ENCODE data around the gene SLMAP.
A peak's percentile ranks its signal among the peaks of the same experiment; 100 is the strongest.

The SLMAP gene

DNA sequence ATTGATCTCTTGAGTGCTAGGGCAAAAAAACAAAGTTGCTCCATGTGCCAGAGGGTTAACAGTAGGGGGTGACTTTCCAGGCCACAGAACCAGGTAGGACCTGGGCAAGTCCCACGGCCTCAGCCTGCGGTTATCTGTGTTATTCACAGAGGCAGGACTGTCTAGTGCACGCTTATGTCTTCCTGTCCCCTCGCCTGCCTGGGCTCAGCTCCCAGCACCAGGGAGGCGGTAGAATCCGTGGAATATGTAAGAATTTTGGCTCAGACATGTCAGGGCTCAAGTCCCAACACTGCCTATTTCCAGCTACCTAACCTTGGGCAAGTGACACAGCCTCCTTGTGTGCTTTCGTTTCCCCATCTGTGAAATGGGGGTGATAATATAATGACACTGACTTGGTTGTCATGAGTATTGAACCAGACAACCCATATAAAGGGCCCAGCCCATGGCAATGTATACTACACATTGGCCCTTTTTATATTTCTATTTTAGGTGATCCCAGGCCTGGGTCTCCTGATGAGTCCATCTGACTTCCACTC is 207.8 kb downstream of the SLMAP start:
- no peak for DNase-seq (ENCODE audit: low spot score)

DNA sequence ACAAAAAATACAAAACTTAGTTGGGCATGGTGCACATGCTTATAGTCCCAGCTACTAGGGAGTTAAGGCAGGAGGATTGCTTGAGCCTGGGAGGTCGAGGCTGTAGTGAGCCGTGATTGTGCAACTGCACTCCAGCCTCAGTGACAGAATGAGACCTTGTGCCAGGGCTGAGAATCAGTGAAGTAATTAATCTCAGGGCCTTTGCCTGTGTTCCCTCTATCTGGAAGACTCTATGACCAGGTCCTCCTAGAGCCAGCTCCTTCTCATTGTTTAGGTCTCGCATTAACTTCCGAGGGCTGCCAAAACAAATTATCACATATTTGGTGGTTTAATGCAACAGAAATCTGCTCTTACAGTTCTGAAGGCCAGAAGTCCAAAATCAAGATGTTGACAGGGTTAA is 210.7 kb downstream of the SLMAP start:
- DNase-seq (ENCODE audit: low spot score), result no peak

DNA sequence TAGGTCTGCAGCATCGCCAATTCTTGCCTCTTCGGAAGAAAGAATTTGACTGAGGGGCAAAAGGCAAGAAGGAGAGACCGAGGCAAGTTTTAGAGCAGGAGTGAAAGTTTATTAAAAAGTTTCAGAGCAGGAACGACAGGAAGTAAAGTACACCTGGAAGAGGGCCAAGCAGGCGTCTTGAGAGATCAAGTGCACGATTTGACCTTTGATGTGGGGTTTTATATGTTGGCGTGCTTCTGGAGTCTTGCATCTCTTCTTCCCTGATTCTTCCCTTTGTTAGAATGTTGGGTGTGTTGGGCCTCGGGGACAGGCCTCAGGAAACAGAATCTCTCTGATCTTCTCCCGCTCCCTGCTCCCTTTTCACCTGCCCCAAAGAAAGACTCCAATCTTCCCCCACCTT is 211.5 kb downstream of the SLMAP start:
- DNase-seq (ENCODE audit: low spot score), result no peak

DNA sequence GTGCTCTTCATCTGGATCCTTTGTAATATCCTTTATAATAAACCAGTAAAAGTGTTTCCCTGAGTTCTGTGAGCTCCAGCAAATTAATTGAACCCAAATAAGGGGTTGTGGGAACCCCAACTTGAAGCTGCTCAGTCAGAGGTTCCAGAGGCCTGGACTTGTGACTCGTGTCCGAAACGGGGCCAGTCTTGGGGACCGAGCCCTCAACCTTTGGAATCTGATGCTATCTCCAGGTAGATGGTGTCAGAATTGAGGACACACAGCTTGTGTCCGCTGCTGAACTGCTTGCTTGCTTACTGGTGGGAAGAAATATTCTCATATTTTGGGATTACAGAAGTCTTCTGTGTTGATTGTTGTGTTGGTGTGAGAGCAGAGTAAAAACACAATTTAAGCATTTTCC is 212.4 kb downstream of the SLMAP start:
- no peak for DNase-seq (ENCODE audit: low spot score)

DNA sequence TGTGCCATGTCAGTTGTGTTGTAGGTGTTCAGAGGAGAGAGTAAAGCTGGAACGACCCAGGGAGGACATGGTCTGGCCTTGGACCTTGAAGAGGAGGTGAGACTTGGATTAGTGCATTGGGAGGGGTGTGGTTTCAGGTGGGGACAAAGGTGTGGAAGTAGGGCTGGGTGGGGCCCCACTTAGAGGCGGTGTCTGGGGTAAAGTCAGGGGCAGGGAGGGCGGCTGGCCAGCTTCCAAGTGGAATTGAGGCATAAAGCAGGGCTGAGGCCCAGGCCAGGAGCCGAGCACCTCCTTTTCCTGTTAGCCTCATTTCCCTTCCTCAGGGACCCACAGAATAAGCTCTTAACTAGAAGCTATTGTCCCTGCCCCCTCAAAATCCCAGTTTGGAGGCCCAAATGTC is 215.9 kb downstream of the SLMAP start:
- DNase-seq (ENCODE audit: low spot score), result no peak

DNA sequence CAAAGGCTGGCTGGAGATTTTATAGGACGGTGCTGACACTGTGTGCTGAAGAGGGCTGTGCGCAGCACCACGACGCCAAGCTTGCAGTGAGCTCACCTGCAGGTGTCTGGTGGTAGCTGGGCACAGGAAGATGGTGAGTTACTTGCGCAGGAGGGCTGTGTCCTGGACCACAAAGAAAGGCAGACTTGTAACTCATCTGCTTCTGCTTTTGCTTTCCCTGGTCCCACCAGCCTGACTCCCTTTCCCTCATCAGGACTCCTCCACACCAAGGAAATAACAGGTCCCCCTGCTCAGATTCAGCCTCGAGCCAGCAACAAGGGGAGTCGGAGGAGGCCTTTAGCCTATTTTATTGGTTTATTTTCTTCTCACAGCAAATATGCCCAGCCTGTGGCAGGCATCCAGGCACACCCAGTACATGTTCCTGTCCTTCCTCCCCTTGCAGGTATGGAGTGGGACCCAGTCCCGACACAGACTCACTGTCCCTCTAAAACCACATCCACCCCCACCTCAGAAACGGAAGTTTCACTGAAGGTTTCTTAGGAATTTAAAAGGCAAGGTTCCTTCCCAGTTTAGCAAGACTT is 216.5 kb downstream of the SLMAP start:
- DNase-seq (ENCODE audit: low spot score), result no peak

DNA sequence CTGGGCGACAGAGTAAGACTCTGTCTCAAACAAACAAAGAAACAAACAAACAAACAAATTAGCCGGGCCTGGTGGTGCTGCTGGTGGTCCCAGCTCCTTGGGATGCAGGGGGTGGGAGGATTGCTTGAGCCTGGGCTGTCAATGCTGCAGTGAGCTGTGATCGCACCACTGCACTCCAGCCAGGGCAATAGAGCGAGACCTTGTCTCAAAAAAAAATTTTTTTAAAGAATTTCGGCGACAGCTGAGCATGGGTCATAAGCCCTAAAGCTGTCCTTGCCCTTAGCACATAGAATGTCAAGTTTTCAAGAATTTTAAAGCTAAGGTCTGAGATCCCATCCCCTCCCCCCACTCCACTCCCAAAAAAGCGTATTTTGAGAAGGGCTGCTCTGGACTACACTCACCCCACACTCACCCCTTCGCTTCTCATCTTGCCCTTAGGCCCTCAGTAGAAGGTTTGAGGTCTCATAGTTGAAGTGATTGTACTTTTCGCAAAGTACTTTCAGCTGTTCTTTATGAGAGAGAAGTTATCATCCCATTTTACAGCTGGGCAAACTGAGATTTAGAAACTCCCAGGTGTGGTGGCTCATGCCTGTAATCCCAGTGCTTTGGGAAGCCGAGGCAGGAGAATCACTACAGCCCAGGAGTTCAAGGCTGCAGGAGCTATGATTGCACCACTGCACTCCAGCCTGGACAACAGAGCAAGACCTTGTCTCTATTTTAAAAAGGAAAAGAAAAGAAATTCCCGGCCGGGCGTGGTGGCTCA is 217.8 kb downstream of the SLMAP start:
- DNase-seq (ENCODE audit: low spot score), result no peak

DNA sequence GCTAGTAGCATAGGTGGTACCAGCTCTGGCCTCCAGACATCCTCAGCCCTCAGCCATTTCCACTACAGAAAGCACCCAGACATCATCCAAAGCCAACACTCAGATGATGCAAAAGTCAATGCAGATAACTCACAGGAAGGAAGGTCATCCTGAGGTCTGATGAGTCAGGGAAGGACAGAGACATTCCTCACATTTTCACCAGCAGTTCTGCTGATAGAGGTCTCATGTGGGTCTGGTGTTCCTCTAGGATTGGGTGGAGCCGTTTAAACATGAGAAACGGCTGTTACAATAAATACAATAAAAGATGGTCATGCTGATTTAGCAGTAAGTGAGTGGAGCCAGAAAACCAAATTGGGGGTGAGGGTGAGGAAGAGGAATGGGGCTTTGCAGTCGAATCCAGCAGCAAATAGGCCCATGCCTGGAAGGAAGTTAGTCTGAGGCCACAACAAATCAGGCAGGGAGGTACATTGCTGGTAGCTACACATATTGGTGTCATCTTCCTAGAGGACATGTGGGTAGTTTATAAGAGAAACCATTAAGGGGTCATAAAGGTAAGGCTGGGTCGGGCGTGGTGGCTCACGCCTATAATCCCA is 218.8 kb downstream of the SLMAP start:
- DNase-seq (ENCODE audit: low spot score), result peak; percentile 98

DNA sequence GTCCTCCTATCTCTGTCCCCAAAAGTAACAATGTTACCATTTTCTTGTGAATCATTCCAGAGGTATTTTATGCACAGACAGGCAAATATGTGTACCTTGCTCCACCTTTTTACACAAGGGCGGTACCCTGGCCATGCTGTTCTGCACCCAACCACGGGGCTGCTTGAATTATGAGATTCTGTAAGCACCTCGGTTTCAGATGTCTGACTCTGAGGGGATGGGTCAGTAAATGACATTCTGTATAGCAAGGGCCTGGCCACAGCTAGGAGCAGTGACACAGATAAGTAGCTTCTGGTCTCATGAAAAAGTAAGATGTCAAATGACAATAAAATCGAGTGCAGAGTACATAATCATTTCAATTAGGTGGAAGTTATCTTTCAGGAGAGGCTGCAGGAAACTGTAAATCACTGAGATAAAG is 221.7 kb downstream of the SLMAP start:
- DNase-seq (ENCODE audit: low spot score), result no peak

DNA sequence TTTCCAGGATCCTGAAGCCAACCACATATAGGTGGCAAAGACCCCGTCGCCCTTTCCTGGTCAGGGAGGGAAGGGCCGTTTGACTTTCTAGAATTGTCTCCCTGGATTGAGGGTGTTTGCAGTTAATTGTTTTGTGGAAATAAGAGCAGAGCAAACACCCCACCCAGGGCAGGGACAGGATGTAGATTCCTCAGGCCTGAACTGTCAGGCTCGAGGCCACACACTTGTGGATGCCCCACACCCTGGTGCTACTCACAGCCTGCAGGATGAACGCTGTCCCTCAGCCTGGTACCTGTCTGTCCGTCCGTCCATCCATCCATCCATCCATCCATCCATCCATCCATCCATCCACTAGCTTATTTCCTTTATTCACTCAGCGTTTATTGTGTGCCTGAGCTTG is 222.2 kb downstream of the SLMAP start:
- no peak for DNase-seq (ENCODE audit: low spot score)

All from kidney capillary endothelial cell (primary cell).